Sigmoid colon (tissue), 4 donors: Measurements from ENCODE around the gene MACROH2A1.

ENCODE experiments used
- EP300 ChIP-seq, 4 donors: sonication (generic); formaldehyde crosslinking; IDR thresholded peaks; one replicate each; pipeline ENCODE4 v1.6.1; 2017; ENCODE audit warnings: antibody characterized with exemption in 4 of 4
- POLR2A ChIP-seq, 2 donors: fragments of 450-650 bp; IDR thresholded peaks; one replicate each; pipeline ENCODE4 v1.6.1; 2016; ENCODE audit warnings: antibody characterized with exemption in 2 of 2, mild to moderate bottlenecking in 2 of 2, moderate library complexity in 2 of 2
- POLR2AphosphoS5 ChIP-seq, 4 donors: sonication (generic); formaldehyde crosslinking; IDR thresholded peaks; one replicate each; pipeline ENCODE4 v1.6.1; 2017; ENCODE audit warnings: antibody characterized with exemption in 4 of 4
- TF ChIP-seq, protein P1 (sequence below), 4 experiments: fragments of 450-650 bp in 3 of 4; fragments of 200-600 bp in 1 of 4; IDR thresholded peaks; one replicate each; pipeline ENCODE4 v1.5.1; 2016 to 2019; ENCODE audit warnings: antibody characterized with exemption in 4 of 4, mild to moderate bottlenecking in 3 of 4, moderate library complexity in 2 of 4

DNA sequence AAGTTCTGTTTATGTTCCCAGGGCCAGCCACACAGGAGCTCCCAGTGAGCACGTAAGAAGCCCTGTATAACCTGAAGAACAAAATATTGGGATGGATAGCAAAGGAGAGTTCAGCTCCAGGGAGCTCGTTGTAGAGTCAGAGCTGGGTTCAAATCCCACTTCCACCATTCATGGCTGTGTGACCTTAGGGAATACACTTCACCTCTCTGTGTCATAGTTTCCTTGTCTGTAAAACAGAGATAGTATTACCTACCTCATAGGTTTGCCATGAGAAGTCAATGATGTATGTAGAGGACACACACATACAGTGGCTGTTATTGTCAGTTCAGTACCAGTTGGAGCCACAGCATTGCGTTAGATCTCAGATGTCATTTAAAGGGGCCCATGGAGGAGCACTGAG is 67.4 kb downstream of the MACROH2A1 start:
- TF ChIP-seq POLR2A (IDR thresholded peaks at IDR 0.05) (no peak), POLR2AphosphoS5 (IDR thresholded peaks at IDR 0.05) (no peak), EP300 (IDR thresholded peaks at IDR 0.05) (no peak)
- TF ChIP-seq, protein P1, sequence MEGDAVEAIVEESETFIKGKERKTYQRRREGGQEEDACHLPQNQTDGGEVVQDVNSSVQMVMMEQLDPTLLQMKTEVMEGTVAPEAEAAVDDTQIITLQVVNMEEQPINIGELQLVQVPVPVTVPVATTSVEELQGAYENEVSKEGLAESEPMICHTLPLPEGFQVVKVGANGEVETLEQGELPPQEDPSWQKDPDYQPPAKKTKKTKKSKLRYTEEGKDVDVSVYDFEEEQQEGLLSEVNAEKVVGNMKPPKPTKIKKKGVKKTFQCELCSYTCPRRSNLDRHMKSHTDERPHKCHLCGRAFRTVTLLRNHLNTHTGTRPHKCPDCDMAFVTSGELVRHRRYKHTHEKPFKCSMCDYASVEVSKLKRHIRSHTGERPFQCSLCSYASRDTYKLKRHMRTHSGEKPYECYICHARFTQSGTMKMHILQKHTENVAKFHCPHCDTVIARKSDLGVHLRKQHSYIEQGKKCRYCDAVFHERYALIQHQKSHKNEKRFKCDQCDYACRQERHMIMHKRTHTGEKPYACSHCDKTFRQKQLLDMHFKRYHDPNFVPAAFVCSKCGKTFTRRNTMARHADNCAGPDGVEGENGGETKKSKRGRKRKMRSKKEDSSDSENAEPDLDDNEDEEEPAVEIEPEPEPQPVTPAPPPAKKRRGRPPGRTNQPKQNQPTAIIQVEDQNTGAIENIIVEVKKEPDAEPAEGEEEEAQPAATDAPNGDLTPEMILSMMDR (IDR thresholded peaks at IDR 0.05) = no peak
